DOHH2 (cell line): ENCODE measurements around the gene PPP1R1B.

Source experiments
- H3F3A ChIP-seq: fragments of 200-600 bp; sonication (generic), shearing (Covaris generic); 2 replicates; pipeline ENCODE4 v1.6.0; 2016; ENCODE audit warnings: antibody characterized with exemption, mild to moderate bottlenecking; ENCODE audit not compliant: control insufficient read depth, insufficient read depth
- H3K27ac ChIP-seq: fragments of 200-600 bp; sonication (generic); 2 replicates; pipeline ENCODE4 v1.5.1; 2014; ENCODE audit warnings: low read depth, mild to moderate bottlenecking, low read length, moderate library complexity
- H3K27me3 ChIP-seq: fragments of 200-600 bp; sonication (generic); 2 replicates; pipeline ENCODE4 v1.6.1; 2014; ENCODE audit warnings: mild to moderate bottlenecking, low read length, mixed read lengths; ENCODE audit not compliant: control insufficient read depth
- H3K36me3 ChIP-seq: fragments of 200-600 bp; sonication (generic); 2 replicates; pipeline ENCODE4 v1.6.1; 2014; ENCODE audit warnings: mild to moderate bottlenecking, low read length, moderate library complexity, mixed read lengths; ENCODE audit not compliant: control insufficient read depth
- H3K4me1 ChIP-seq: fragments of 200-600 bp; sonication (generic); 2 replicates; pipeline ENCODE4 v1.6.1; 2014; ENCODE audit warnings: mild to moderate bottlenecking, low read length, mixed read lengths; ENCODE audit not compliant: control insufficient read depth
- H3K4me2 ChIP-seq: fragments of 200-600 bp; sonication (generic); 2 replicates; pipeline ENCODE4 v1.6.0; 2014; ENCODE audit warnings: mild to moderate bottlenecking, low read length, moderate library complexity
- H3K4me3 ChIP-seq: fragments of 200-600 bp; sonication (generic); 2 replicates; pipeline ENCODE4 v1.5.1; 2014; ENCODE audit warnings: mild to moderate bottlenecking, low read length, mixed read lengths
- H3K79me2 ChIP-seq: fragments of 200-600 bp; sonication (generic); 2 replicates; pipeline ENCODE4 v1.6.1; 2014; ENCODE audit warnings: mild to moderate bottlenecking, low read length, mixed read lengths; ENCODE audit not compliant: control insufficient read depth
- H3K9me2 ChIP-seq: fragments of 200-600 bp; sonication (generic); replicated peaks from 2 replicates; pipeline ENCODE4 v1.6.1; 2014; ENCODE audit warnings: mild to moderate bottlenecking, low read length, mixed read lengths; ENCODE audit not compliant: control insufficient read depth
- H3K9me3 ChIP-seq: fragments of 200-600 bp; sonication (generic); 2 replicates; pipeline ENCODE4 v1.6.1; 2014; ENCODE audit warnings: antibody characterized with exemption, low read length, mixed read lengths; ENCODE audit not compliant: control insufficient read depth, insufficient read depth
- H4K20me1 ChIP-seq: fragments of 200-600 bp; sonication (generic); 2 replicates; pipeline ENCODE4 v1.6.0; 2014; ENCODE audit warnings: low read depth, mild to moderate bottlenecking, antibody characterized with exemption, low read length, moderate library complexity; ENCODE audit not compliant: control insufficient read depth, insufficient read depth
- CTCF ChIP-seq: fragments of 200-600 bp; sonication (generic); IDR thresholded peaks from one replicate; pipeline ENCODE4 v1.5.1; 2014; ENCODE audit warnings: antibody characterized with exemption, mild to moderate bottlenecking, low read depth, low read length; ENCODE audit not compliant: poor library complexity, severe bottlenecking
- EZH2phosphoT487 ChIP-seq: fragments of 200-600 bp; sonication (generic); IDR thresholded peaks from 2 replicates; pipeline ENCODE4 v1.6.1; 2017; ENCODE audit warnings: borderline replicate concordance, mild to moderate bottlenecking, antibody characterized with exemption, low read length, moderate library complexity, mixed read lengths

The PPP1R1B gene

GRCh38 chr17:39598047-39598481 is 28.7 kb upstream of the PPP1R1B start:
- H3K27ac ChIP-seq, result no peak overlapping the region
- no peaks in the 10 kb centered on the region for H3K79me2 ChIP-seq
- no peaks in the 10 kb centered on the region for H3K9me3 ChIP-seq
- H3K36me3 ChIP-seq, result no peaks in the 10 kb centered on the region
- no peak overlapping the region for H3K4me3 ChIP-seq
- no peaks in the 10 kb centered on the region for H3K9me2 ChIP-seq
- peaks cover 88% of the 10 kb centered on the region for H3K27me3 ChIP-seq
- no peaks in the 10 kb centered on the region for H4K20me1 ChIP-seq
- H3K4me1 ChIP-seq, result no peaks in the 10 kb centered on the region
- H3F3A ChIP-seq, result no peaks in the 10 kb centered on the region
- no peak overlapping the region for H3K4me2 ChIP-seq
- TF ChIP-seq CTCF (no peak), EZH2phosphoT487 (no peak)

- H3K9me2 ChIP-seq, result no peaks in the 10 kb centered on the region
- no peaks in the 10 kb centered on the region for H3K79me2 ChIP-seq
- peaks cover 88% of the 10 kb centered on the region for H3K27me3 ChIP-seq
- H3K4me1 ChIP-seq, result peaks cover 2% of the 10 kb centered on the region
- no peak overlapping the region for H3K4me2 ChIP-seq
- no peaks in the 10 kb centered on the region; the same call in 1 of the 2 replicates for H3F3A ChIP-seq
- H3K36me3 ChIP-seq, result no peaks in the 10 kb centered on the region
- TF ChIP-seq EZH2phosphoT487 (no peak), CTCF (no peak)
- no peak overlapping the region for H3K4me3 ChIP-seq
- H3K9me3 ChIP-seq, result no peaks in the 10 kb centered on the region
- H3K27ac ChIP-seq, result no peak overlapping the region
- H4K20me1 ChIP-seq, result 0 out of 2 replicates have a peak, but pooled peaks cover 2% of the 10 kb centered on the region
Observed at GRCh38 chr17:39598630-39599003, 28.1 kb upstream of the PPP1R1B start.

- TF ChIP-seq EZH2phosphoT487, result peak; percentile 73; the same call in 1 of the 2 replicates
- no peak for TF ChIP-seq CTCF
- Histone ChIP-seq H3K9me2 (no peaks in the 10 kb centered on the region), H3K36me3 (no peaks in the 10 kb centered on the region), H3F3A (no peaks in the 10 kb centered on the region; the same call in 1 of the 2 replicates), H3K4me3 (no peak overlapping the region), H3K4me1 (peaks cover 7% of the 10 kb centered on the region), H3K27ac (no peak overlapping the region), H3K9me3 (no peaks in the 10 kb centered on the region), H4K20me1 (0 out of 2 replicates have a peak, but pooled peaks cover 2% of the 10 kb centered on the region), H3K27me3 (peaks cover 93% of the 10 kb centered on the region), H3K79me2 (no peaks in the 10 kb centered on the region), H3K4me2 (no peak overlapping the region)
Observed at GRCh38 chr17:39599004-39599664, 27.6 kb upstream of the PPP1R1B start.
